EH (cell line): ENCODE measurements around the gene SLC19A3.
"Not testable (repeated sequence)": the region's sequence is repeated elsewhere in the genome, so short reads cannot be mapped to it uniquely, and the experiment has no call there.

Source experiments
- DNase-seq: peaks from one replicate; pipeline ENCODE4 v3.0.0-alpha.2; 2015; ENCODE audit warnings: low read depth

Gene SLC19A3

GRCh38 chr2:227703280-227703732 lies 14.5 kb downstream of the SLC19A3 start:
- DNase-seq, result peak; percentile 61

DNA sequence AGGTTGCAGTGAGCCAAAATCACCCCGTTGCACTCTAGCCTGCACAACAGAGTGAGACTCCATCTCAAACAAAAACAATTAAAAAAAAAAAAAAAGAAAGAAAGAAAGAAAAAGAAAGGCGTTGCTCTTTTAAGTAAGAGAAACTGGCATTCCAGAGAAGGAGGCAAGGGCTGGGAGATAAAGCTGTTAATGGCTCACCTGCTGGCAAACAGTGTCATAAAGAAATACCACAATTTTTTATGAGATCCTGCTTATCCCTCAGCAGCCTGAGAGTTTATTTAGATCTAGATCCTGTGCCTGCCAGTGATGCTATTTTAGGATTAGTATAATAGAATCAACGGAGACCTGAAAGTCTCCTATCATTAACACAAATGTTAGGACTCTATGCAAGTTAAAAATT lies 16.3 kb downstream of the SLC19A3 start:
- DNase-seq, result no peak

GRCh38 chr2:227696990-227697679 lies 20.7 kb downstream of the SLC19A3 start:
- peak; percentile 8 for DNase-seq

DNA sequence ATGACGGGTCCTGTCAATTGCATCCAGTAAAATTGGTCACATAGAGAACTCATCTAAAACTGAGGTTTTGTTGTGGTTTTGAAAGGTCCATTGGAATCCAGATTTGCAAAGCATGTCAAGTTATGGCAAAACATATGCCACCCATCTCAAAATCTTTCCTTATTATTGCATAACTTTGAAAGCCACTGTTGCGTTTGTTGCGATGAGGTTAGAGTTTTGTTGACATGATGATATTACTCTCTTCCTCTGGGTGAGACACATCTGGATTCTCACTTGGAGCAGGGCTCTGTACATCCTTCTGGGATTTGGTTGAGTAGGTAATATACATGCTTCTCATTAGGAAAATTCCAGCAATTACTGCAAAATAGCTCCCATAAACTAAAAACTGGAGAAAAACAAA lies 30.6 kb downstream of the SLC19A3 start:
- no peak for DNase-seq

DNA sequence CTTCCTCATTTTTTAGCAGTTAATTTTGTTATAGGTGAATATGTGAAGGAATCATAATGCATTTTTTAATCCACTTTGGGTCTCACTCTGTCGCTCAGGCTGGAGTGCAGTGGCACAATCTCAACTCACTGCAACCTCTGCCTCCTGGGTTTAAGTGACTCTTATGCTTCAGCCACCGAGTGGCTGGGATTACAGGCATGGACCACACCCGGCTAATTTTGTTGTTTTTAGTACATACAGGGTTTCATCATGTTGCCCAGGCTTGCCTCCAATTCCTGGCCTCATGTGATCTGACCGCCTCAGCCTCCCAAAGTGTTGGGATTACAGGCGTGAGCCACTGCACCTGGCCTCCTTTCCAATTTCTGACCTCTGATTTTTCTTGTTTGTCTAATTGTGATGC lies 33.6 kb downstream of the SLC19A3 start:
- DNase-seq, result no peak

DNA sequence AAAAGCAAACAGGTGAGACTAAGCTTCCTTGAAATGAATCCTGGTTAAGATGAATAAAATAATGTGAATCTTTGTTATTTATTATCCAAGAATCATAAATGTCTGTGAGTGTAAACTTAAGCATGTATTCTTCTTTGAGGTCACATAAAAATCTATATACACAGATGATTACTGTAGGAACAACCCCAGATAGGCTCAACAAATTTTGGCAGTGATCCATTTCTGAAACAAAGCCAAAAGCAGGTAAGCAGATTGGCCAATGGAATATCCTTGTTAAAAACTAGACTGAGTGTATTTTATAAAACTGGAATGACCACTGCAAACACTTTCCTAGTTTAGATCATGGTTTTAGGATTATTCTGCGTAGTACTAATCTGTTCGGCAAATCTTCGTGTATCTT lies 39.9 kb downstream of the SLC19A3 start:
- no peak for DNase-seq

- no peak for DNase-seq
Measured at GRCh38 chr2:227674485-227674884, 43.3 kb downstream of the SLC19A3 start.

DNA sequence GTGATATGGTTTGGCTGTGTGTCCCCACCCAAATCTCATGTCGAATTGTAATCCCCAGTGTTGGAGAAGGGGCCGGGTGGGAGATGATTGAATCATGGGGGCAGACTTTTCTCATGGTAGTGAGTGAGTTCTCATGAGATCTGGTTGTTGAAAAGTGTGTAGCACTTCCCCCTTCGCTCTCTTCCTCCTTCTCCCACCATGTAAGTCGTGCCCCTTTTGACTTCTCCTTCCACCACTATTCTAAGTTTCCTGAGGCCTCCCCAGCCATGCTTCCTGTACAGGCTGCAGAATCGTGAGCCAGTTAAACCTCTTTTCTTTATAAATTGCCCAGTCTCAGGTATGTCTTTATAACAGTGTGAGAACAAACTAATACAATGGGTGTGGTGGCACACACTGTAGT lies 44.2 kb downstream of the SLC19A3 start:
- not testable (repeated sequence) for DNase-seq

DNA sequence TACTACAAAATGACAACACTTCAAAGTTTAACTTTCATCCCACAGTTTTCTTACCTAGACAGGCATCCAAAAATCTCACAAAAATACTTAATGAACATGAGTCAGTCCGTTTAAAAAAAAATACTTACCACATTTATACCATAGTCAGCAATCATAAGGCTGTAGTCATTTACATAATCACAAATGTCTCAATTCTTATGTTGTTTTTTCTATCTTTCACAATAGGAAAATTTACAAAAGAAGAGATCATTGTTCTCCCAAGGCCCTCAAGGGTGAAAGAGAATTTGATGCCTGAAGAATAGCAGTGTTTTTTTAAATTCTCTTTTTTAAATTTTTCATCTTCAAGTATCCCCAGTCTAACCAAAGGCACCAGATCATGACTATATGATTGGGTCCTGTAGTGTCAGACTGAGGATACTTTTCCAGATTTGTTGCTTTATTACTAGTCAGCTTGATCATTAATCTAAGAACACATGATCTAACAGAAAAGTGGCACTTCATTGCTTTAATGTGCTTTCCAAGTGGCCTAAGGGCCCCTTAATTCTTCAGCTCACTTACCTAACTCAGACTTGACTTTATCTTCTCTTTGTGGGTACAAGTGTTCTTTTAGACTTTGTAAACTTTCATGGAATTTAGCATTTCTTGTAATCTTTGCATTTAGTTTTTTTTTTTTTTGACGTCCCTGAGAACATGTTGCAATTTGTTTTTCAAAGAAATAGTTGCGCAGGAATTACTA lies 46.5 kb downstream of the SLC19A3 start:
- no peak for DNase-seq

DNA sequence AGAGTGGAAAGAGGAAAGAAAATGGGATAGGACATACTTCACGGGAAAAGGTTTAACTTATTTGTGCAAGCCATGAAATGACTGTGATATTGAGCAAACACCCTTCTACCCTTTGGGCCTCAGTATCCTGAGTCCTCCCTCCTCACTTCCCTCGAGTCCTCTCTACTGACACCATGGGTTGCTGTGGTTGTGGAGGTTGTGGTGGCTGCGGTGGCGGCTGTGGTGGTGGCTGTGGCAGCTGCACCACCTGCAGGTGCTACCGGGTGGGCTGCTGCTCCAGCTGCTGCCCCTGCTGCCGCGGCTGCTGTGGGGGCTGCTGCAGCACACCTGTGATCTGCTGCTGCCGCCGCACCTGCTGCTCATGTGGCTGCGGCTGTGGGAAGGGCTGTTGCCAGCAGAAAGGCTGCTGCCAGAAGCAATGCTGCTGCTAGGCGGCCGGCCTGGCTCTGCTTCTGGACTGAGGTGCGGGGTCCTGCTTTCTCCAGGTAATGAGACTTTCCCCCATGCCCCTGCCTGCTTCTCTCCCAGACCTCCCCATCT lies 51.1 kb downstream of the SLC19A3 start, which contains the start of gene SCYGR5:
Gene SCYGR5 (plus strand): TSS at position 174 of the 540 bp plus-strand sequence. CDS start 0 bp downstream, at position 174.
- not testable (repeated sequence) for DNase-seq

GRCh38 chr2:227665189-227665940 lies 52.5 kb downstream of the SLC19A3 start:
- no peak for DNase-seq

GRCh38 chr2:227661827-227662226 lies 56.0 kb downstream of the SLC19A3 start:
- no peak for DNase-seq

DNA sequence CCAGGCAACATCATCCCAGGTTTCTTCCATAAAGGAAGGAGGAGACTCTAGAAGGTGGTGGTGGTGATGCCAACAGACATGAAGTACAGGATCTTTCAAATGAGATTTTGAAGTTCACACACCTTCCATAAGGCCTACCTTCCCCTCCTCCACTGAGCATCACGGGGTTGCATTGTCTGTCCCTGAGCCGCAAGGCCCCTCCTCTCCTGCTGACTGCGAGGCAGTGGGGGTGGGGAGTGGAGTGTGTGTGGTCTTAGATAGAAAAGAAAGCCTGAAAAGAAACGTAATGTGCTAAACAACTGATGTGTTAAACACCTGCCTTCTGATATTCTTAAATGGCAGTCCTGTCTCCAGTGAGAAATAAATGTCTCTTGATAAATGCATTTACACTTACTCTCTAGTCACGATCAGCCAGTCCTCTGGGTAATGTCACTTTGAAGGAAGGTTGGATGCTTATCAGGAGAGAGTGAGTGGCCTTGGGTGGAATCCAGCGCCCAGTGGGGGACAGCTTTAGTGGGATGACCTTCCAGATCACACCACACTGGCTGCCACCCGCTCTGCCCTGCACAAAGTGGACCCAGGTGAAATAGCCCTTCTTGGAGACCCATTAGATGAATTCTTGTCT lies 56.7 kb downstream of the SLC19A3 start:
- DNase-seq, result no peak

DNA sequence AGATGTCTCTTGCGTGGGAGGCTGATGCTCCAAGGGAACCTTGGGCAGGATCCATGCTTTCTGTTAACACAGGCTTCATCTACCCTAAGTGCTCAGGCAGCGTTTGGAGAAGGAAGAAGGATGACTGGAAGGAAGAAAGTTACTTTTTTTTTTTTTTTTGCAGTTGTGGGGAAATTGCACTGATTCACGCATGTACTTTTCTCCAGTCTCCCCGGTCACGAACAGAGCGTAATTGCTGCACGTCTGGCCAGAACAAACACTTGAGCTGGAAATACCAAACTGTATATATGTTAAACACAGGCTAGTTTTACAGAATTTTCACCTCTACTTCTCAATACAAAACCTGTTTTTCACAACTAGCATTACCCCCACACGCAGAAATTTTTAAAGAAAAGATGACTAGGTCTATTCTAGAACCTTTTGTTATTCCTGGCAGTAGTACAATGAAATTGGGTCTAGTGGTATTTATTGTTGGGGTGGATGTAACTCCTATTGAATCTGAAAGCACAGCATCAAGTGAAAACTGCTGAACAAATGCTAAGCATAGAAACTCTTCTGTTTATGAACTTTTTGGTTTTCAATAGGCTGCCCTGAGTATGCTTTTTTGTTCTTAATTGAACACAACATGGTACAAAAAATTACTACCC lies 60.5 kb downstream of the SLC19A3 start:
- no peak for DNase-seq

- DNase-seq, result peak; percentile 92
Measured at GRCh38 chr2:227655454-227655853, 62.4 kb downstream of the SLC19A3 start.

- DNase-seq, result no peak
Measured at GRCh38 chr2:227654426-227654825, 63.4 kb downstream of the SLC19A3 start.

DNA sequence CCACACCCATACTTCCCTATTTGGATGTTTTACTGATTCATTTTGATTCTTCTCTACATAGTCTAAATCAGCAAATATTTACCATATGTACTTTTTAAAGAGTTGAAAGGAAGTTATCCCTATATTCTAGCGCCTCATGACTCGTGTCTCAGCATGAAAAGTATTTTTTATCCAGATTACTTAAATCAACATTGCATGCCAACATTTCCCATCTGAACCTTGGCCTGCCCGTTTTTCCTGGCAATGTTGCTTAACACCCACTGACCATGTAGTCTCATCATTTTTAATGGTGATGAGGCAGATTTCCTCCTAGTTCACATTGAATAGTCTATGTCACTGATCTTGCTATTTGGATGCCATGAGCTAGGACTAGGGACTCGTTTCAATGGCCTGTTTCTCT lies 64.4 kb downstream of the SLC19A3 start:
- peak; percentile 64 for DNase-seq

- no peak for DNase-seq
Measured at GRCh38 chr2:227643990-227644551, 73.8 kb downstream of the SLC19A3 start.

GRCh38 chr2:227642656-227643055 lies 75.2 kb downstream of the SLC19A3 start:
- DNase-seq, result no peak

DNA sequence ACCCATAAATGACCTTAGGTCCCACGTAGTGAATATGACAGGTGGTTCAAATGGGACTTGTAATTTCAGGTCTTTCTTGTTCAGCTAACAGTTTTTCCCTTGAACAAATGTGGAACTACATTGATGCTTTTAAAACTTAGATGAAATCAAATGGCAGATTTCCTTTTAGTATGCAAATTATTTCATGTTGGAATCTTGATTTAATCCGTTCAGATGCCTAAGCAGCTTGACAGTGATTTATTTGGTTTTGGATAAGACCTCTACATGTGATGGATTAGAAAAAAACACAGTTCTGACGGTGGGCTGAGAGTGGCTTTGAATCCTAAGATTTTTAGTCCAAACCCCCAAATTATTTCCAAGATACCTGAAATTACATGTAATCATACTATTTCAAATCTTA lies 83.6 kb downstream of the SLC19A3 start:
- no peak for DNase-seq
